HPDE6-E6E7 (cell line): ENCODE measurements around the gene KATNIP.

ENCODE experiments used
- DNase-seq: peaks from one replicate; pipeline ENCODE4 v3.0.0; 2011; ENCODE audit warnings: missing footprints; ENCODE audit errors: extremely low spot score

The KATNIP gene

DNA sequence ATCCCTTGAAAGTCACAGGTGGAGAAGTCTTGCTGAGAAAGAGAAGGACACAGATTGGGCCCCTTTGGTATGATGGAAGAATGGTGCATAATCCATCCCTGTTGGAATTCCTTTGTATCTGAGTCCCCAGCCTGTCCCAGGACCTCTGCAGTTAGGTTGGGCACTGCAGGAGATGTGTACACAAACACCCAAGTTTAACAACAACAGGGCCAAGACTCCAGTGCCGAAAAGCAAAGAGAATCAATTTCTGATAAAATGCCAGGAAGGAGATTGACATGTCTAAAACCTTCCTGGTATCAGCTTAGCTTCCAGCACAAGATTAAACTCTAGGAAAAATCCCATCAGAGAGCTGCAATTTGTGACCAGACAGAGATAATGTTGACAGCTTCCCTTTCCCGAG is 32.9 kb downstream of the KATNIP start:
- no peak for DNase-seq

DNA sequence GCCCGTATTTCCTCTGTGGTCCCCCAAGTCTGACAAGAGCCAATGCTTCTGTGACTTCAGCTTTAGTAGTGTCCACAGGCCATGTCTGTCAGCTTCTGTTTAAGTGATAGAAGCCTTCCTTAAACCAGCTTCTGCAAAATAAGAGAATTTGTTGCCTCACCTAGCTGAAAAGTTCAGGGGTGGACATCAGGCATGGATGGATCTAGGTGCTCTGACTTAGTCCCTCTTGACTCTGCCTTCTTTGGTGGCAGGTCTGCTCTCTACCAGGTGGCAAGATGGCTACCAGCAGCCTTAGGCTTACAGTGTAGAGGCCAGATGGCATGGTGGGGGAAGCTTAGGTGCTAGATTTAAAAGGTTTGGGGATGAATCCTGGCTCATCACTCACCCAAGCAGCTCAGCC is 33.7 kb downstream of the KATNIP start:
- DNase-seq = no peak

DNA sequence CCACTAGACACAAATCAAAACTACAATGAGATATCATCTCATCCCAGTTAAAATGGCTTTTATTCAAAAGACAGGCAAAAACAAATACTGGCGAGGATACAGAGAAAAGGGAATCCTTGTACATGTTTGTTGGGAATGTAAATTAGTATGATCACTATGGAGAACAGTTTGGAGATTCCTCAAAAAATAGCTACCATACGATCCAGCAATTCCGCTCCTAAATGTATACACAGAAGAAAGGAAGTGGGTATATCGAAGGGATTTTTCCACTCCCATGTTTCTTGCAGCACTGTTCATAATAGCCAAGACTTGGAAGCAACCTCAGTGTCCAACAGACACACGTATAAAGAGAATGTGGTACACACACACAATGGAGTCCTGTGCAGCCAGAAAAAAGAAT is 35.3 kb downstream of the KATNIP start:
- DNase-seq = no peak

DNA sequence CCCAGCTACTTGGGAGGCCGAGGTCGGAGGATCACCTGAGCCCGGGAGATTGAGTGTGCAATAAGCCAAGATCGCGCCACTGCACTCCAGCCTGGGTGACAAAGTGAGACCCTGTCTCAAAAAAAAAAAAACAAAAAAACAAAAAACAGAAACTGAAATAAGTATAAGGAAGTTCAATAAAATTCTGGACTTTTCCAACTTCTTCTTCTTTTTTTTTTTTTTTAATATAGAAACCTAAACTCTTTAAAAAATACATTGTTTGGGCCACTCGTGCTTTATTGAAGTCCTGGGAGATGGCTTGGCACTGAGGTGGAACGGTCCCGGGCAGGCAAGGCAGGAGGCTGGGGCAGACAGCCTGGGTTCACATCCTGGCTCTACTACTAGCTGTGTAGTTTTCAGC is 36.8 kb downstream of the KATNIP start:
- DNase-seq = no peak

DNA sequence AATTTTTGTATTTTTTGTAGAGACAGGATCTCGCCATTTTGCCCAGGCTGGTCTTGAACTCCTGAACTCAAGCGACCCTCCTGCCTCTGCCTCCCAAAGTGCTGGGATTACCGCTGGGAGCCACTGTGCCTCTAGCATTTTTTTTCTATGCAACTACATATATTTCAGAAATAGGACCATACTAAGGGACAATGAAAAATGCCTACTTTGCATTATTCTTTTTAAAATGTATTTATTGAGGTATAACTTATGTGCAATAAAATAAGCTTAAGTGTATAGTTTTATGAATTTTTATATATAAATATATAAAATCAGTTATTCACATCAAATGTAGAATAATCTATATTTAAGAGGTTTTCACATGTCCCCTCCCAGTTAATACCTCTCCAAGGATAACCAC is 38.1 kb downstream of the KATNIP start:
- DNase-seq = no peak

DNA sequence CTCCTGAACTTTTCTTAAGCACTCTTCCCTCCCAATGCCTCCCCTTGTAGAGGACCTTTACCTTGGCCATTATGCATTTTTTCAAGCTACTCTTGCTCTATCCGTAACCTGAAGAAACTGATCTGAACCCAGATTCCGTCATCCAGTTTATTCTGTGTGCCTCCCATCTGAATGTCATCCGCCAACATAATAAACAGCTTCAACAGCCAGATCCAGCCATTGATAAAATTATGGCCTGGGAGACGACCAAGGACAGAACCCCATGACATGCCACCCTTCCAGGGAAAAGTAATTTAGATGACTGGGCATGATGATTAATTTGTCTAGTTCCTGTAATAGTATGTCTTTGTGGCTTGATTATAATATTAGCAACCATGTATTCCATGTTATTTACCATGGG is 41.9 kb downstream of the KATNIP start:
- DNase-seq = no peak

DNA sequence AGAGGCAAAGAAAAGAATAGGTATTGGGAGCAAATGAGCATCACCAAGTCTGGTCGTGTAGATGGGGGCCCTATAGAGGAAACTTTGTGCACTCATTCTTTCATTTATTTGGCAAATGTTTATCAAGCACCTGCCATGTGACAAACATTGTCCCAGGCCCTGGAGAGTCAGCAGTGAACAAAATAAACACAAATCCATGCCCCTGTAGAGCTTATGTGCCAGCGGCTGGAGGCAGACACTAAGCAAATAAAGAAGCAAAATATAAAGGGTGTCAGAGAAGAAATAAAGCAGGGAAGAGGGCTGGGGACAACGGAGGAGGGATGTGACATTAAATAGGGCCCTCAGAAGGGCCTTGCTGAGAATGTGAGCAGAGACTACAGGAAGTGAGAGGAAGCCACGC is 45.5 kb downstream of the KATNIP start:
- no peak for DNase-seq

DNA sequence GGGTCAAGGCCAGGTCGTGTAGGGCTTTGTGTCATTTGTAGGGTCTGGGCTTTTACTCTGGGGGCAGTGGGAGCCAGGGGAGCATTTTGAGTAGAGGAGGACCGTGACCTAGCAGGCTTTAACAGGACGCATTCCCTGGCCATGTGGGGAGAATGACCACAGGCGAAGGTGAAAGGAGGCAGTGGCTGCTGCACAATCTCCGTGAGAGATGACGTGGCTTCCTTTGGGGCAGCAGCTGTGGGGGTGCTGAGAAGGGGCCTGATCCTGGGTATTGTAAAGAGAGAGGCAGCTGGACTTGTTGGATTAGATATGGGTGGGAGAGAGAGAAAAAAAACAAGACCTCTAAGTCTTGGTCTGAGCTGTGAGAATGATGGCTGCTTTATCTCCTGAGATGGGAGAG is 46.0 kb downstream of the KATNIP start:
- DNase-seq = no peak

DNA sequence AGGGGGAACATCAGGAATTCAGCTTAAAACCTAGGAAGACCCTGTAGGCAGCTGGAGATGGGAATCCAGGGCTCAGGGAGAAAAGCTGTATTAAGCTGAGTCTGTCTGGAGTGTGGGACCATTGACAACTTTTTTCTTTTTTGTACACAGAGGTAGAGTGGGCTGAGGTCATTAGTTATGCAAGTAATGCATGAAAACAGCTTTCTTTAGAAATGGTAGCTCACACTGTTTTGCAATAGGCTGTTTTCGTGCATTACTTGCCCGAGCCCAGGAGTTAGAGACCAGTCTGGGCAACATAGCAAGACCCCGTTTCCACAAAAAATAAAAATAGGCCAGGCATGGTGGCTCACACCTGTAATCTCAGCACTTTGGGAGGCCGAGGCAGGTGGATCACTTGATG is 46.5 kb downstream of the KATNIP start:
- DNase-seq = no peak

DNA sequence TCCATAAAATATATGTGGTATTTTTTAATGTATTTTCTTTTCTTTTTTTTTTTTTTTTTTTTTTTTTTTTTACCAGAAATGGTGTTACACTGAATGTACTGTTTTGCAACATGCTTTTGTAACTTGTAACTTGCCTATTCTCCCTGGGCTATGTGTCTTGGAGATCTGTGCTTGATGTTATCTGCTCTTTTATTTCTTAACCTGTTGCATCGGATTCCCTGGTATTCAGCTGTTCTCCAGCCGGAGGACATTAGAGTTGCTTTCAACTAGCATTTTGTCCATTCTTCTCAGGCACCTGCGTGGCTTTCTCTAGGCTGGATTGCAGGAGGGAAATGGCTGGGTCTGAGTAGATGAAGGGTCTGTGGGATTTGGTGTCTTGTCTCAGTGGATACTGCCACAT is 47.4 kb downstream of the KATNIP start:
- DNase-seq = no peak

DNA sequence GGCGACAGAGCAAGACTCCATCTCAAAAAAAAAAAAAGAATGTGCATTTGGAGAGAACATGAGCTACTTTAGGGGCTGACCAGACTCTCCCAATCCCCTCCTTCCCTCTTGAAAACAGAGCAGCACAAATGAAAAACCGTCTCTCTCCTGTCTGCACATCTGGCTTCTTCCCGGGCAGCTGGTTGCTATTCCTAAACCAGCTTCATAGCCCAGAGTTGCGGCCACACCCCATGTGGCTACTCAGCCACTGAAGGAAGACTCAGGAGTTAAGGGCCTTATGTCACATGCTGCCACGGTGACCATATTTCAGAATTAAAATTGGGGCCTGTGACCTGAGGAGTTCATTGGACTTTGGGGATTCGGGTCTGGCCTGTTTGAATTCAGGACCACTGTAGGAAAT is 48.3 kb downstream of the KATNIP start:
- no peak for DNase-seq

DNA sequence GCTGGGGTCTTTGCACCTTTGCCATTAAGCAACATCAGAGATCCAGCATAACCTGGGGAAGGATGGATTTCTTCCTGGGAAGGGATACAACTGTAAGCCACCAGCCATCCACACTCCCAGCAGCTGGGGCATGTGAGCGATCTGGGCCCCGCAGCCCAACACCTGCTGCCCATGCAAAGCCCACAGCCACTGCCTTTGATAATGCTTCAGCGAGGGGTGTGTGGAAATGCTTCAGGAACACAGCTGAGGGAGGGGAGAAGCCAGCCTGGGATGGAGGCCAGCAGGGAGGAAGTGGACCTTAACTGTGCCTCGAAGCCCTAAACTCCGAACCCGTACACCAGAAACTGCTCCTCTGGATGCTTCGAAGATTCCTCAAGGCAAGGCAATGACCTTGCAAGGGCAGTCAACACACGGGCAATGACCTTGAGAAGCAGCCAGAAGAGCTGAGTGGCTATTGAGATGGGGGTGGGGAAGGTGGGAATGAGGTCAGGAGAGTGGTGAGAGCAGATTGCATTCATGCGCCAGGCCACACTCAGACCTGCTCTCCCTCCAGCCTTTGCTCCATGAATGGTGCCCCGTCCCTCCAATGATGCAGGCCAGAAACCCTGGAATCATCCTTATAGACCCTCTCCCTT is 49.1 kb downstream of the KATNIP start:
- DNase-seq = no peak

DNA sequence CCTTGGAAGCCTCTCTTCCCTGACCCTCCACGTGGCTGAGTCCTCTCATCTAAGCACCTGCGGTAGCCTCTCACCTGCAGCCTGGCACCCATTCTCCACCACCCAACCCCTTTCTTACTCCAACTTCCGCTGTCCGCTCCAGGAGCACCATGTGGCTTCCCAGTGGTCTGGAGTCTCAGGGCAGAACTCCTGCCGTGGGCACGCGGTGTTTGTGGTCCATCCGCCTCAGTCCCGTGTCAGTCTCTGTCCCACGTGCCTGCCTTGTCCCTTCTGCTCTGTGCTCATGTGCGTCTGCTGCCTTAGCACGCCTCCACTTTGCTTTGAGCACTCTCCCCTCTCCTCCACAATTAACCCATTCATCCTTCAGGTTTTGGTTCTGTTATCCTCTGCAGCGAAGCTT is 49.7 kb downstream of the KATNIP start:
- DNase-seq = no peak
